HG03175 (cell line): Measurements from ENCODE around the gene ADAM19.
A peak's percentile ranks its signal among the peaks of the same experiment; 100 is the strongest.

Experiments
- ATAC-seq: cut with Tn5 transposase; IDR thresholded peaks from one replicate; pipeline ENCODE4 v1.9.1; 2021; ENCODE audit warnings: mild to moderate bottlenecking, moderate library complexity; ENCODE audit not compliant: unreplicated experiment

ADAM19 gene

GRCh38 chr5:157464519-157465171, 110.9 kb downstream of the ADAM19 start:
- ATAC-seq: peak; percentile 77

GRCh38 chr5:157463621-157464518, 111.7 kb downstream of the ADAM19 start:
- ATAC-seq: no peak

- no peak for ATAC-seq
Observed at GRCh38 chr5:157463081-157463480, 112.5 kb downstream of the ADAM19 start.

- no peak for ATAC-seq
Observed at GRCh38 chr5:157460921-157461792, 114.4 kb downstream of the ADAM19 start.

GRCh38 chr5:157459715-157460599, 115.6 kb downstream of the ADAM19 start, which contains the start of gene NIPAL4:
Gene NIPAL4 (plus strand): TSS chr5:157460213. CDS start chr5:157460321, 108 bp downstream.
- no peak for ATAC-seq

GRCh38 chr5:157458835-157459234, 116.7 kb downstream of the ADAM19 start:
- no peak for ATAC-seq

GRCh38 chr5:157457391-157457790, 118.2 kb downstream of the ADAM19 start:
- ATAC-seq: no peak

GRCh38 chr5:157456301-157456700, 119.3 kb downstream of the ADAM19 start:
- ATAC-seq: no peak

- no peak for ATAC-seq
Observed at GRCh38 chr5:157455057-157455456, 120.5 kb downstream of the ADAM19 start.

GRCh38 chr5:157454273-157454672, 121.3 kb downstream of the ADAM19 start:
- no peak for ATAC-seq

- ATAC-seq: no peak
Observed at GRCh38 chr5:157451806-157452205, 123.8 kb downstream of the ADAM19 start.

- no peak for ATAC-seq
Observed at GRCh38 chr5:157450024-157450423, 125.6 kb downstream of the ADAM19 start.

- ATAC-seq: no peak
Observed at GRCh38 chr5:157449011-157449723, 126.4 kb downstream of the ADAM19 start.

GRCh38 chr5:157447201-157447637, 128.4 kb downstream of the ADAM19 start:
- ATAC-seq: no peak

- ATAC-seq: no peak
Observed at GRCh38 chr5:157446412-157446935, 129.1 kb downstream of the ADAM19 start.

GRCh38 chr5:157445745-157446411, 129.7 kb downstream of the ADAM19 start:
- ATAC-seq: no peak

- no peak for ATAC-seq
Observed at GRCh38 chr5:157444224-157444623, 131.4 kb downstream of the ADAM19 start.

- no peak for ATAC-seq
Observed at GRCh38 chr5:157443041-157443549, 132.5 kb downstream of the ADAM19 start.
